SK-N-MC (cell line): ENCODE measurements around the gene MMP27.

Experiments
- EZH2 ChIP-seq: fragments of 200-600 bp; sonication (generic); IDR thresholded peaks from one replicate; pipeline ENCODE4 v1.6.1; 2017; ENCODE audit warnings: antibody characterized with exemption
- POLR2AphosphoS5 ChIP-seq: IDR thresholded peaks from 2 replicates; pipeline ENCODE4 v1.6.1; 2012; ENCODE audit warnings: mild to moderate bottlenecking, low read depth, low read length, borderline replicate concordance

DNA sequence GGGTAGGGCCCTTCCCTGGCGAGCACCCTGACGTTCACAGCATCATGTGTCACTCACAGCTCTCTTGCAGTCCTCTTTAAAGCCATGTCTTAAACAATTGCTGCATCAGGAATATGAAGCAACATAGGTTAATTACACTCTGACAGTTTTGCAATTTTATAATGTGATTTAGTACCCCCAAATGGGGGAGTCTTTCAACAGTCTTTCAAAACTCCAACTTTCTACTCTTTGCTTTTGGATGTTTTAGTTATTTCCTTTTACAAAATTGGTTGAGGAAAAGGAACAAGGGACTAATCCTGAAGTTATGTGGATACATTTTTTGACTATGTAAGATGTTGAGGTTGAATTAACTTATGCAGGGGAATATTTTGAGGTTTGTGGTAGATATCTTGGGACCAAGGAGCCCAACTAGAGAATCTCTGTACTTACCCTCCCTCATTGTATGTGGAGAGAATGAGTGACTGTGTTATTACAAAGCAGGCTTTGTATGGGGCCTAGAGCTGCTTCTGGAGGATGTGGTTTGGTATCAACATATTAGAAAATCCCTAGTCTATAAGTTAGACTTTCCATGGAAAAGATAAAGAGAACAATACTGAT lies 19.4 kb upstream of the MMP27 start, which contains the start of gene MMP8:
- TF ChIP-seq EZH2 = no peak
- no peak for TF ChIP-seq POLR2AphosphoS5
